Coronary artery (tissue), 2 donors: Measurements from ENCODE around the gene KCNH6.

Experiments used
- DNase-seq: peaks from one replicate; pipeline ENCODE4 v3.0.0-alpha.2; 2017; ENCODE audit warnings: low spot score
- H3K27ac ChIP-seq, 2 donors: fragments of 200-600 bp; sonication (generic); one replicate each; pipeline ENCODE4 v1.5.1; 2016 to 2019
- H3K4me3 ChIP-seq: fragments of 200-600 bp; sonication (generic); 2 replicates; pipeline ENCODE4 v1.5.1; 2016; ENCODE audit warnings: mild to moderate bottlenecking, moderate library complexity
- CTCF ChIP-seq: fragments of 200-600 bp; sonication (generic); IDR thresholded peaks from one replicate; pipeline ENCODE4 v1.5.1; 2019; ENCODE audit warnings: antibody characterized with exemption

The KCNH6 gene

GRCh38 chr17:63477480-63478440 is 45.4 kb upstream of the KCNH6 start:
- no peak overlapping the region for H3K27ac ChIP-seq

DNA sequence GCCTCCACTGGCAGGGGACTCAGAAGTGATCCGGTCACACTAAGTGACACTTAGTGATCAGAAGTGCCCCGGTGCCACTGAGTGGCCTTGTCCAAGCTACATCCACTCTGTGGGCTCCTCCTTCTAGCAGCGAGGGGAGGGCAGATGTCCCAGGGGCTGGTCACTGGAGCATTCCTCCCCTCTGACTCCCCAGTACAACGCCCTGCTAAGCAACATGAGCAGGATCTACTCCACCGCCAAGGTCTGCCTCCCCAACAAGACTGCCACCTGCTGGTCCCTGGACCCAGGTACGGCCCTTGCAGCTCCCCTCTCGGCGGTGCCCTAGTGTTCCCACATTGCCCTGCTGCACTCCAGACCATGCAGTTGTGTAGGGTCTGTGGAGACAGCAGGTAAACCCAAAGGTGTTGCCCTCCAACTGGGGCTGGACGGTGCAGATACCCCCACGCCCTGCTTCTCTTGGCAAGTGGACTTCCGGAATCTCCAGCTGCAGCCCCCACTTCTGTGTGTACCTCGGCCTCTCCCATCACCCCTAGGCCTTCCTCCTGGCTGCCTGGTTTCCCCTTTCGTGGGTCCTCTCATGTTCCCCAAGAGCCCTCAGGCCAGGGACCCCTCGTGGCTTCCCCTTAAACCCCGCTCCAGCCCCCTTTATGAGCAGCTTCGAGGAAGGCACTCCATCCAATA is 44.2 kb upstream of the KCNH6 start:
- peak; percentile 33 for TF ChIP-seq CTCF
- no peak overlapping the region for H3K4me3 ChIP-seq
- DNase-seq = peak; percentile 53
- H3K27ac ChIP-seq = no peak overlapping the region

More at GRCh38 chr17:63477480-63478440, 45.4 kb upstream of the KCNH6 start:
- DNase-seq = no peak
- TF ChIP-seq CTCF = no peak
- H3K4me3 ChIP-seq = peak overlapping the region; percentile 72

GRCh38 chr17:63479495-63480184 is 43.5 kb upstream of the KCNH6 start:
- no peak overlapping the region for H3K27ac ChIP-seq
- no peak overlapping the region for H3K4me3 ChIP-seq
- DNase-seq = peak; percentile 62
- TF ChIP-seq CTCF = no peak

GRCh38 chr17:63480192-63480784 is 42.9 kb upstream of the KCNH6 start:
- H3K4me3 ChIP-seq = no peak overlapping the region
- H3K27ac ChIP-seq = no peak overlapping the region
- DNase-seq = peak; percentile 54
- TF ChIP-seq CTCF = no peak

GRCh38 chr17:63480826-63481487 is 42.2 kb upstream of the KCNH6 start:
- no peak for TF ChIP-seq CTCF

GRCh38 chr17:63481488-63481870 is 41.7 kb upstream of the KCNH6 start:
- H3K4me3 ChIP-seq = no peak overlapping the region
- peak; percentile 59 for DNase-seq
- no peak for TF ChIP-seq CTCF
- no peak overlapping the region for H3K27ac ChIP-seq

More at GRCh38 chr17:63480826-63481487, 42.2 kb upstream of the KCNH6 start:
- peak; percentile 64 for DNase-seq
- Histone ChIP-seq H3K27ac (no peak overlapping the region), H3K4me3 (no peak overlapping the region)
